Measurements from ENCODE around the gene CYTH1.

DNA sequence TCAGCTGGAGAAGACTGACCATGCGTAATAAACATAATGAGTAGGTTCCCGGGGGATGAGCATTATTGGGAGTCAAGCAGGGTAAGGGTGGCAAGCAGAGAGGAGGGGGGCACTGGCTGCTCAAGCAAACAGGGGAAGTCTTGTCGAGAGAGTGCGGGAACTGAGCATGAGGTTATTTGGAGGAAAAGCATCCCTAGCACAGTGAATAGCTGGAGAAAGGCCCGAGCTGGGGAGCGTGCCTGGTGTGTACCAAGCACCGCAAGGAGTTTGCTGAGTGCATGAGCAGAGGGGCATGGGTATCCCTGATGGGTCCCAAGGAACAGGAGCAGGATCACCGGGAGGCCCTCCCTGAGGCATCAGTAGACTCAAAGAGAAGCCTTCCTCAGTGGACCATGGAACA, 17.2 kb downstream of the CYTH1 start:
- TF ChIP-seq EZH2 (IDR thresholded peaks at IDR 0.05; ENCODE audit: insufficient read depth, poor library complexity, severe bottlenecking) (no peak), EZH2phosphoT487 (IDR thresholded peaks at IDR 0.05; ENCODE audit: insufficient read depth, low read depth) (no peak)

All from GM23248 (cell line).